Esophagus squamous epithelium (tissue), 5 donors: ENCODE data around the gene OPCML. TPM values are rescaled to one million over a fixed set of nuclear protein-coding genes. Genes with fewer than 3 reads are reported as not detected.

Experiments used
- DNase-seq: peaks from one replicate; lab custom pipeline; 2025; lab: John Stamatoyannopoulos, UW
- H3K27ac ChIP-seq, 4 donors: fragments of 200-600 bp; sonication (generic); one replicate each; pipeline ENCODE4 v1.5.1; 2016 to 2019; ENCODE audit warnings: mild to moderate bottlenecking in 1 of 4
- H3K27me3 ChIP-seq, 4 donors: fragments of 200-600 bp; sonication (generic); 1 replicate in 3 of 4; 2 replicates in 1 of 4; pipeline versions ENCODE4 v1.5.1 to v1.6.0; 2017 to 2021; ENCODE audit warnings: antibody characterized with exemption in 1 of 4
- H3K36me3 ChIP-seq, 3 donors: fragments of 200-600 bp; sonication (generic); one replicate each; pipeline ENCODE4 v1.5.1; 2016 to 2019
- H3K4me1 ChIP-seq, 3 donors: fragments of 200-600 bp; sonication (generic); one replicate each; pipeline ENCODE4 v1.5.1; 2017 to 2019
- H3K4me3 ChIP-seq, 4 donors: fragments of 200-600 bp; sonication (generic); 1 replicate in 3 of 4; 2 replicates in 1 of 4; pipeline ENCODE4 v1.5.1; 2016 to 2019; ENCODE audit warnings: mild to moderate bottlenecking in 2 of 4, moderate library complexity in 1 of 4
- H3K9me3 ChIP-seq, 3 donors: fragments of 200-600 bp; sonication (generic); one replicate each; pipeline ENCODE4 v1.5.1; 2016 to 2019
- POLR2A ChIP-seq, 4 donors: fragments of 450-650 bp; IDR thresholded peaks; one replicate each; pipeline ENCODE4 v1.6.1; 2017; ENCODE audit warnings: antibody characterized with exemption in 4 of 4, mild to moderate bottlenecking in 4 of 4, moderate library complexity in 3 of 4
- whole genome bisulfite sequencing, 2 donors: methylation state at CpG; one replicate each; pipeline ENCODE4 v1.1.5; 2018; 5-methylcytosine and 5-hydroxymethylcytosine counted together
- intact Hi-C: fragments of 100-400 bp; cut with DNase I; formaldehyde crosslinking; loops from one replicate; pipeline ENCODE4 v1.15.0; 2022
- total RNA-seq, 4 donors: library from RNA; depleted of rRNA; stranded (reverse); fragments of >200 nt; gene quantifications; one replicate each; pipeline ENCODE4 v1.1.0, GENCODE V29; 2016
- TF ChIP-seq, protein P1 (sequence below), 6 experiments: fragments of 450-650 bp in 4 of 6; fragments of 200-600 bp in 2 of 6; sonication (generic) in 2 of 6; IDR thresholded peaks; one replicate each; pipeline ENCODE4 v1.5.1; 2016 to 2019; ENCODE audit warnings: antibody characterized with exemption in 6 of 6, mild to moderate bottlenecking in 4 of 6, moderate library complexity in 4 of 6
- donor health status: DM: yes; HTN: yes; CAD: no.

OPCML gene
- total RNA-seq, 4 donors from 2014 or later = under 0.01 TPM; not detected in 3

DNA sequence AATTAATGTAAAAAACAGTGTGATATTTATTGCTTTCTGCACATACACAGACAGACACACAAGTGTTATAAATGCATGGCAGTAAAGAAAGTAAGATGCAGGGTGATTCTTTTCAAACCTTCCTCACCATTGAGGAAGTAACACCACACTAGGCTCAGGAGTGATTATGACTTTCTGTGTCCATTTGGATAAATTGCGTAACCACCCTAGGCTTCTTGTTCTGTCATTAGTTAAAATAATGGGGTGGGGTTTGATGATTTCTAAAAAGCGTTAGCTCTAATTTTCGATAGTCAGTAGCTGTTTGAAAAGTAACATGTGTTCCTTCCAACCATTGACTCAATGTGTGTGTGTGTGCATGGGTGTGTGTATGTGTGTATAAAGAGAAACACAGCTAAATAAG lies 1081.7 kb downstream of the OPCML start:
- 75 to 81% methylated on average over 3 of the region's 3 CpGs for WGBS, 2 donors
- no peaks in the 10 kb centered on the region for H3K9me3 ChIP-seq
- H3K27me3 ChIP-seq = no peaks in the 10 kb centered on the region
- no peak for TF ChIP-seq POLR2A (IDR thresholded peaks at IDR 0.05)
- TF ChIP-seq, protein P1, sequence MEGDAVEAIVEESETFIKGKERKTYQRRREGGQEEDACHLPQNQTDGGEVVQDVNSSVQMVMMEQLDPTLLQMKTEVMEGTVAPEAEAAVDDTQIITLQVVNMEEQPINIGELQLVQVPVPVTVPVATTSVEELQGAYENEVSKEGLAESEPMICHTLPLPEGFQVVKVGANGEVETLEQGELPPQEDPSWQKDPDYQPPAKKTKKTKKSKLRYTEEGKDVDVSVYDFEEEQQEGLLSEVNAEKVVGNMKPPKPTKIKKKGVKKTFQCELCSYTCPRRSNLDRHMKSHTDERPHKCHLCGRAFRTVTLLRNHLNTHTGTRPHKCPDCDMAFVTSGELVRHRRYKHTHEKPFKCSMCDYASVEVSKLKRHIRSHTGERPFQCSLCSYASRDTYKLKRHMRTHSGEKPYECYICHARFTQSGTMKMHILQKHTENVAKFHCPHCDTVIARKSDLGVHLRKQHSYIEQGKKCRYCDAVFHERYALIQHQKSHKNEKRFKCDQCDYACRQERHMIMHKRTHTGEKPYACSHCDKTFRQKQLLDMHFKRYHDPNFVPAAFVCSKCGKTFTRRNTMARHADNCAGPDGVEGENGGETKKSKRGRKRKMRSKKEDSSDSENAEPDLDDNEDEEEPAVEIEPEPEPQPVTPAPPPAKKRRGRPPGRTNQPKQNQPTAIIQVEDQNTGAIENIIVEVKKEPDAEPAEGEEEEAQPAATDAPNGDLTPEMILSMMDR (IDR thresholded peaks at IDR 0.05) = no peak
- no peaks in the 10 kb centered on the region for H3K36me3 ChIP-seq
- no peak overlapping the region for H3K27ac ChIP-seq
- no peak overlapping the region for H3K4me3 ChIP-seq
- intact Hi-C loops = no loop called here
- DNase-seq = no peak
- no peaks in the 10 kb centered on the region for H3K4me1 ChIP-seq

DNA sequence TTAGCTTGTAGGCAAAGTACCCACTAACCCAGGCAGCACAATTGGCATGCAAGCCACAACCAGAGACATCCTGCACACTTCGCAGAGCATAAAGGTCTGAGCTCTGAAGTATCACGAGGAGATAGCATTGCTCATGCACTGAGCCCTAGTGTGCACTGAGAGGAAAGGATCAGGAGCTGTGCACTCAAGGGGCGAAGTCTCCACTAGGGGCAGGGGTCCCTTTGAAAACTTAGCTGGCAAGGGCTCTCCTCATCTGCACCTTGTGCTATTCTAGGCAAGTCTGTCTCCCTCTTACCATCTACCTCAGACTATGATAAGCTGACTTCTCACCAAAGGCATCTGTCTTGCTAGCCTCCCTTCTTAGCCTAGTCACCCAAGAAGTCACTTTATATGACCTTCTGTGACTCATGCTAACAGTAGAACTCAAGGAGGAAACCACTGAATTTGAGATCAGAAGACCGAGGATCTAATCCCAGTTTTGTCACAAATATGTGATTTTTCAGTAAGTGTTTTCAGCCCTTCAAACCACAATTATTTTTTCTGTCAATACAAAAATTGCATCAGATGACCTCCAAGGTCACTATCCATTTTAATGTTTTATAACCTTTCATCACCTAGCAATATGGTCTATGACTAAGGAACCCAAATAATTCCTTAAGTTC lies 1083.8 kb downstream of the OPCML start:
- TF ChIP-seq, protein P1 (IDR thresholded peaks at IDR 0.05) = no peak
- TF ChIP-seq POLR2A (IDR thresholded peaks at IDR 0.05) = no peak
- H3K4me3 ChIP-seq = no peak overlapping the region
- H3K36me3 ChIP-seq = no peaks in the 10 kb centered on the region
- no peak for DNase-seq
- intact Hi-C loops = no loop called here
- H3K27ac ChIP-seq = no peak overlapping the region
- no peaks in the 10 kb centered on the region for H3K9me3 ChIP-seq
- H3K27me3 ChIP-seq = no peaks in the 10 kb centered on the region
- no peaks in the 10 kb centered on the region for H3K4me1 ChIP-seq
- WGBS, 2 donors = 69 to 81% methylated on average over 4 of the region's 4 CpGs

DNA sequence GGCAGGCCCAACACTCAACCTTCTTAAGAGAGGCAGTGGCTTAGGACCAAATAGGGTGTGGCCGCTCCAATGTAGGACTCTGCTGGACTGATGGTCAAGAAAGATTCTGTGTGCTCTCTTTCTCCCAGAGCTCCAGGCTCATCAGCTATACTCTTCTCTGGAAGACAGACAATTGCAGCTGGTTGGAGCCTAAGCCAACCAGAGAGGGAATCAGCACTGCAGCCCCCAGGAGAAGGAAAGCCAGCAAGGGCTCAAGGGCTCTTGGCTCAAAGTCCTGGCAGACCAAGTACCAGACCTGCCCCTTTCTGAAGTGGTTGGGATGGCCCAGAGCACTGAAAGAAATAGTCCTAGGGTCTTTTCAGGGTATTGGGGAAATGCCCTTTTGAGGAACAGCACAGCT lies 1084.5 kb downstream of the OPCML start:
- 88% methylated on average over 1 of the region's 1 CpG; no CpG with 5 or more reads in 1 of the 2 donors for WGBS, 2 donors
- TF ChIP-seq, protein P1 (IDR thresholded peaks at IDR 0.05) = no peak
- no peak for TF ChIP-seq POLR2A (IDR thresholded peaks at IDR 0.05)
- intact Hi-C loops = no loop called here
- Histone ChIP-seq H3K27me3 (no peaks in the 10 kb centered on the region), H3K4me1 (no peaks in the 10 kb centered on the region), H3K36me3 (no peaks in the 10 kb centered on the region), H3K9me3 (no peaks in the 10 kb centered on the region), H3K4me3 (no peak overlapping the region), H3K27ac (no peak overlapping the region)
- DNase-seq = no peak

DNA sequence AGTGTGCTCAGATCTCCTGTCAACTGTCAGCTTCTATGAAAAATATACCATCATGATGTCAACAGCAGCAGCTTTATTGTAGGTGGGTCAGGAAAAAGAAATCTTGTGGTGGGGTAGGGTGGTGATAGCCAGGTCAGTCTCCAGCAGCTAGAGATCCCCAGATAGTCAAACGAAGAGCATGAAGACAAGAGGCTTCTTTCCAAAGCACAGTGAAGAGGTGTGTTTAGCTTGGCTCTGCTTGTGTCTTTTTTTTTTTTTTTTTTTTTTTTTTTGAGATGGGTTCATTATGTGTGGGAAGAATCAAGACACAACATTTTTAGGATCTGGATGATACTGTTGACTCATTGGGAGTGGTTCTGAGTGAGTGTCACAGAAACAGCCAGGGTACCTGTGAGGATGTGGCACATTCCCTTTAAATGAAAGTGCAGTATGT lies 1086.4 kb downstream of the OPCML start:
- no peak for DNase-seq
- 22 to 24% methylated on average over 1 of the region's 1 CpG for WGBS, 2 donors
- Histone ChIP-seq H3K27me3 (no peaks in the 10 kb centered on the region), H3K9me3 (no peaks in the 10 kb centered on the region), H3K4me3 (no peak overlapping the region), H3K27ac (no peak overlapping the region), H3K36me3 (no peaks in the 10 kb centered on the region), H3K4me1 (no peaks in the 10 kb centered on the region)
- TF ChIP-seq, protein P1 (IDR thresholded peaks at IDR 0.05) = no peak
- no peak for TF ChIP-seq POLR2A (IDR thresholded peaks at IDR 0.05)
- intact Hi-C loops = no loop called here

DNA sequence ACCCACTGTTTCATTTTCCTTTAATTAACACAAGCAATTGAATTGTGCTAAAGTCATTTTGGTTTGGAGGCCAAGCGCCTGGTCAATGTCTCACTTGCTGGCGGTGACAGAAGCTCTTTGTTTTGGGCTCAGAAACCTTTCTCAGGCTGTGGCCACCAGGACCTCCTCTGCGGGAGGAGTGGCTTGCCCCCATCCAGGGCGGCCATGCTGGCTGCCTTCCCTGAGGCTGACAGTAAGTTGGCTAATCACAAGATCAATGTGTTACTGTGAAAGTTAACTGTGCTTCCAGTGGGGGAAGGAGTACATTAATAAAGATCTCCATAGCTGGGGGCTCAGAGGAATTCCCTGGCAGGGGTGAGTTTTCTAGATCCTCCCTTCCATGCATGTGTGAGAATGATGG lies 1087.4 kb downstream of the OPCML start:
- no peaks in the 10 kb centered on the region for H3K27me3 ChIP-seq
- no peak for DNase-seq
- H3K9me3 ChIP-seq = no peaks in the 10 kb centered on the region
- H3K36me3 ChIP-seq = no peaks in the 10 kb centered on the region
- TF ChIP-seq, protein P1 (IDR thresholded peaks at IDR 0.05) = no peak
- no peak for TF ChIP-seq POLR2A (IDR thresholded peaks at IDR 0.05)
- no peak overlapping the region for H3K4me3 ChIP-seq
- intact Hi-C loops = no loop called here
- whole genome bisulfite sequencing, 2 donors = 64 to 73% methylated on average over 2 to 4 of the region's 4 CpGs
- no peak overlapping the region for H3K27ac ChIP-seq
- H3K4me1 ChIP-seq = no peaks in the 10 kb centered on the region
